GM11168 (cell line): Measurements from ENCODE around the gene SPTBN2.
"Not testable (repeated sequence)": the region's sequence is repeated elsewhere in the genome, so short reads cannot be mapped to it uniquely, and the experiment has no call there.

ENCODE experiments used
- in situ Hi-C: fragments of 300-500 bp; cut with MboI; formaldehyde crosslinking; loops from one replicate; pipeline ENCODE4 v1.12.0; 2022; ENCODE audit warnings: low sequenced_read_pairs; ENCODE audit not compliant: unreplicated experiment

SPTBN2 gene

DNA sequence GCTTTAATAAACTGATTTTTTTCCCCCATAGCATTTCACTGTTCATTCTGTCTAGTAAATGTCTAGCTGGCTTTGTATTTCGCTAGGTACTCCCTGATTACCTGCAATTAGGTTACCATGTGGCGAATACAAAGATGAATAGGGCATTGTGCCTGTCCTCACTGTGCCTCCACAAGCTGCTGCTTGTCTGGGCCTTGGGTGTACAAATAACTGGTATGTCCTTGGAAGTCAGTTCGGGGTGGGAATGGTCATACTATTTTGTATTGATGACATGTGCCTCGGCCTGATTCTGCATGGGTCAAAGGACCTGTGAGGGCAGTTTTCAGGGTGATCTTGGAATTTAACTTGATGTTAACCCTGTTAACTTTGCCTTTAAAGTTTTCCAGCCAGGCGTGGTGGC lies 79.1 kb downstream of the SPTBN2 start:
- in situ Hi-C loops: no loop called here

DNA sequence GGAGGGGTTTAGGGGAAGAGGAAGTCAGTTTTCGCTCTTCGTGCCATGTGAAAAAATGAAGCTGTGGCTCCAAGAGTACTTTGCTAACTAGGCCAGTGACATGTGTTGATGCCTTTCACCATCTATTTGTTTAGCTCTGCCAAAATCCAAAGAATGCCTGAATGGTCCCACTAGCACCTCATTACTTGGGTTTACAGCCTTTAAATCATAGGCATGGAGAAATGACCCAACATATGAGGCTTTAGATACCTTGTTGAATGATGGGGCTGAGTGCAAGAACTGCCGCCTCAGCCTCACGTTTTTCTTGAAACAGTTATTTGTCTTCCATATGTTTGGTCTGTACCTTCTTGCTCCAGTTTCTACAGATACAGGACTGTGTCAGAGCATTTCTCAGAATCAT lies 82.2 kb downstream of the SPTBN2 start:
- in situ Hi-C loops: no loop called here

DNA sequence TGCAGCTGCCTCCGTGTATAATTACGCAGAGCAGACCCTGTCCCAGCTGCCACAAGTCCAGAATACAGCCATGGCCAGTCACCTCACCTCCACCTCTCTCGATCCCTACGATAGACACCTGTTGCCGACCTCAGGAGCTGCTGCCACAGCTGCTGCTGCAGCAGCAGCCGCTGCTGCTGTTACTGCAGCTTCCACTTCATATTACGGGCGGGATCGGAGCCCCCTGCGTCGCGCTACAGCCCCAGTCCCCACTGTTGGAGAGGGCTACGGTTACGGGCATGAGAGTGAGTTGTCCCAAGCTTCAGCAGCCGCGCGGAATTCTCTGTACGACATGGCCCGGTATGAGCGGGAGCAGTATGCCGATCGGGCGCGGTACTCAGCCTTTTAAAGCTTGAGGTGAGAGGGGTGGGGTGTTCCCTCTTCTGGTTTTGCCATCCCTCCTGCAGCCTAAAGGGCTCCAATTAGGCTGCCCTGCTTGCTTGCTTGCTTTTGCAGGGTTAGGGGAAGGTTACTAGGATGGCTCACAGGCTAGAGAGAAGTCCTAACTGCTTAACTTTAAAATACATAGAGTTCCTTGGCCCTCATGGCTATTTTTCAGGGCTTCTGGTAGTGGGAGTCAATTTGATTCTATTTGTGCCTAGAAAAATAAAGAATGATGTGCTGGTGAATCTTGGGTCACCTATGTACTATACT lies 85.1 kb downstream of the SPTBN2 start:
- in situ Hi-C loops: no loop called here

DNA sequence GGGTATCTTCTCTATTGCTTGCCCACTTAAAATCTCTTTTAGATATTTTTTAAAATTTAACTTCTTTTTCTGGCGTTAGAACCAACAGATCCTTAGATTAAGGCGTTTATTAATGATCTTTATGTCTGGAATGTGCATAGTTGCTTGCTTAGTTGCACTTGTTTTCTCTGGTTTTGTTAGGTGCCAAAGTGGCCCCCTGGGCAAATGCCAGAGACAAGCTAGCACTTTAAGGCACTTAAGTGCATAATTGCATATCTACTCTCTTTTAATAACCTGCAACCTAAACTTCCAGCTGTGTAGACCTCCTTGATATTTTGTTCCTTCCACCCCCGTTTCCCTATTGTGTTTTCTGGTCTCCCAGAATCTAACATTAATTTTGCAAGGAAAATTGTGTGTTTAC lies 87.2 kb downstream of the SPTBN2 start:
- in situ Hi-C loops: no loop called here

DNA sequence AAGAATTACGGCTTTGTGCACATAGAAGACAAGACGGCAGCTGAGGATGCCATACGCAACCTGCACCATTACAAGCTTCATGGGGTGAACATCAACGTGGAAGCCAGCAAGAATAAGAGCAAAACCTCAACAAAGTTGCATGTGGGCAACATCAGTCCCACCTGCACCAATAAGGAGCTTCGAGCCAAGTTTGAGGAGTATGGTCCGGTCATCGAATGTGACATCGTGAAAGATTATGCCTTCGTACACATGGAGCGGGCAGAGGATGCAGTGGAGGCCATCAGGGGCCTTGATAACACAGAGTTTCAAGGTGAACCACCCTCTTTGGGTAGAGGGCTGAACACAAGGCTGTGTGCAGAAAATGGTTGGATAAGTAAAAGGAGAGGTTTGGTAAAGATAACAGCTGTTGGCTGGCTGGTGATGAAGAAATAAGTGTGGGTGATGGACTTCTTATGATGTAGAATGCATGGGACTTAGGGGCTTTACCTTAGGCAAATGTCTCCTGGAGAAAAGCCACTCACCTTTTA lies 89.1 kb downstream of the SPTBN2 start:
- in situ Hi-C loops: not testable (repeated sequence)

DNA sequence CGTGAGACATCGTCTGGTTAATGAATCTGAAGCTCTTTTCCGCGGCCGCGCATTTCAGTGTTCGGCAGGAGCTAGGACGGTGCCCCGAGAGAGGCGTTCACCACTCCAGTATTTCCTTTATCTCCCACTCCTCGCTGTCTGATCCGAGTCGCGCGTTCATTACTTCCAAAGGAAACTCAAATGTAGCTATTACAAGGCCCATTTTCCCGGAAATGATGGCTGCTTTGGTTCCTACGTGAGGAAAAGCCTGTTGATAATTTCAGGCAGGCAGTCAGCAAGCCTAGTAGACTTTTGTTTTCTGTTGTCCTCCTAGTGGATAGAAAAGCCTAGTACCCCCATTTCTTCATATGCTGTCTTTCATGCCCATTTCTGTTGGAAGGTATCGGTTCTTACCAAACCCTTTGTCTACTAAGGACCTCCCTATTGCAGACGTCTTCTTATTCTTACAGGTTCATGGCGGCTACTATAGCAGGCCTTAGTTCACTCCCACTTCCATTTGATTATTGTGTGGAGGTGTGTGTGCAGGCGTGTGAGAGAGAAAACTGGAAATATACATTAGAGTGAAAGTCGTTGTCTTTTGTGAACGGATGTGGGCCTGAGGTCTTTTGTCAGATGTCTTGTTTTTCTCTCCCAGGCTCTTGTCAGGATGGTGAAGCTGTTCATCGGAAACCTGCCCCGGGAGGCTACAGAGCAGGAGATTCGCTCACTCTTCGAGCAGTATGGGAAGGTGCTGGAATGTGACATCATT lies 89.8 kb downstream of the SPTBN2 start:
- in situ Hi-C loops: no loop called here

DNA sequence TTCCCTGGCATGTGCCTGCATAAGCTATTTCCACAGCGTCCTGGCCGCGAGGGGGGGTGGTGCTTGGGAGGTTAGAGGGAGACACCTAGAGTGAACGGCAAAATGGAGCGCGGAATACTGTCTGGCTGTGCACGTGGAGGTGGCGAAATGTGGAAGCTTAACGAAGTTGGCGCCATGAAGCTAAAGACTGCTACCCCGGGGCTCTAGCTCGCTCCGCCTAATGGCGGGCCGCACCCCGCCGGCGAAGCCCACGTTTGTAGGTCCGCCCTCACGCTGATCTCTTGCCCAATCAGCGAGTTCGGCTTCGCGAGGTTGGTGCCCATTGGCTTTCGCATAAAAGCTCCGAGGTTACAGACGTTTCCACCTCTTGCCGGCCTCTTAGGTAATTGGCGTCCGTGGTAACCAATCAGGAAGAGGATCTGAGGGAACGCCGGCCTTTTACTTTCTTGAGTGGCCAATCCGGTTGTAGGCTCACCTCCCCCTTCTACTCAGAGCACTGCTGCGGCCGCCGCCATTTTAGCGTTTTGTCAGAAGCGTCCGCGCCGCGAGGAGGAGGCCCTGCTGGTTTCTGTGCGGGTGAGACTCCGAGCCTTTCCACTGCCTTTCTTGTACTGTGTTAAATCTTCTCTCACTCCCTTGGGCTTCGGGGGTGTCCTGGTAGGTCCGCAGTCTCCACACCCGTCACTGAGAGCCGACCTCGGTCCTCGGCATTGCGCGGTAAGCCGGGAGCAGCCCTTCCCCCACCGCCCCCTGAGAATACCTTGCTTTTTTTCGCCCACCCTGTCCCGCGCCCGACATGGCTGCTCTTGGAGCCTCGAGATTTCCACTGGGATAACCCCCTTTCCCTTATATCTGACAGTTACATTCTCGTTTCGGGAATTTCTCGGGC lies 90.6 kb downstream of the SPTBN2 start, which contains the start of gene RBM4:
Gene RBM4 (plus strand): TSS at position 527 of the 889 bp plus-strand sequence. CDS start 1,009 bp downstream, outside the sequence.
- in situ Hi-C loops: no loop called here

DNA sequence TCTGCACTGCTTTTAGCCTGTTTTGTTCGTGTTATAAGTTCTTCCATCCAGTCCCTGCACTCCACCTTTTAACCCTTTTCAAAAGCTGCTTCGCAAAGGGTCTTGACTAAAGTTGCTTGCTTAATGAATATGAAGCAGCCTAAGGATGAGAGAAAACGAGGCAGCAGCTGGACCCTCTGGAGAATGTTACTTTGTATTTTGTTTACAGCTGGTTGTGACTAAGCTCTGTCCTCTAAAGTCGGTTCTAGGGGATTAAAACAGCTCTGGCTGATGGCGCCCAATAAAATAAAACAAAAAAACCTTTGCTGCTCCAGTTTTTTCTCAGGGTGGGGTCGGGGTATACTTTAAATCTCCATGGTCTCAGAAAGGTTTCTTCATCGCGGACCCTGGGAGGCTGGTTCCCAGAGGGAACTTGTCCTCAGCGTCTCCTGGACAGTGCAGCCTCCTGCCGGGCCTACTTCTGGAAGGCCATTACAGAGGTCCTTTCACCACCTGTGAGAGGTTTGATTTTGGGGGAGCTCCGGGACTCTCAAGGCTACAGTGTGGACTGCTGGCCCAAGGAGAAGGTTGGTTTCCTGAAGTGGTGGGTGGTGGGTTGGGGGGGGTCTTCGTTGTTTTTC lies 91.3 kb downstream of the SPTBN2 start:
- in situ Hi-C loops: no loop called here

DNA sequence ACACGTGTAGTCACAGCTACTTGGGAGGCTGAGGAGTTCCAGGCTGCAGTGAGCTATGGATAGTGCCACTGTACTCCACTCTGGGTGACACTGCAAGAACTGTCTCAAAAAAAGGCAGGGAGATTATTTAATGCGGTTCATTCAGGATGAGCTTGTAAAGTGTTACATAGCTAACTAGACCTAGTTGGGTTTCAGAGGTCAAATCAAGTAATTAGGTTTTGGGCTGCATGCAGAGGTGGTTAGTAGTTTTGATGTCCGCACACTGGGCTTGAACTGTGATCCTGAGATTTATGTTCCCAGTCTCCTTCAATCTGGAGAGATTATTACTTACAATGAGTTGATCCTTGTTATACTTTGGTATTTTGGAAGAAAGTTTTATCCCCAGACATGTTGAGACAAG lies 92.6 kb downstream of the SPTBN2 start:
- in situ Hi-C loops: no loop called here
